ENCODE data around the gene RASL10B. TPM values are rescaled to one million over a fixed set of nuclear protein-coding genes. Genes with fewer than 3 reads are reported as not detected.
"Not testable (repeated sequence)": the region's sequence is repeated elsewhere in the genome, so short reads cannot be mapped to it uniquely, and the experiment has no call there.

The RASL10B gene
- total RNA-seq, 2 experiments from 2014 or later, result 0.22 to 0.47 TPM

- Histone ChIP-seq H3K4me1 (ENCODE audit: insufficient read depth, low read length) (no peaks in the 10 kb centered on the region), H3K27ac (ENCODE audit: low read depth in 1 of 2, low read length in 2 of 2) (no peak overlapping the region), H3K27me3 (ENCODE audit: control insufficient read depth in 1 of 2, insufficient read depth in 2 of 2, low read length in 2 of 2) (no peaks in the 10 kb centered on the region), H3K9me3 (ENCODE audit: control insufficient read depth in 1 of 2, insufficient read depth in 1 of 2, low read length in 2 of 2) (no peaks in the 10 kb centered on the region), H3K36me3 (ENCODE audit: insufficient read depth, low read length) (peaks cover 23% of the 10 kb centered on the region), H3K4me3 (ENCODE audit: low read length) (no peak overlapping the region)
- Mint-ChIP-seq H3K4me3 (no peak overlapping the region), H3K27me3 (no peaks in the 10 kb centered on the region), H3K27ac (no peak overlapping the region), H3K9me3 (no peaks in the 10 kb centered on the region), H3K36me3 (ENCODE audit: low read depth) (peaks cover 53% of the 10 kb centered on the region), H3K4me1 (ENCODE audit: low read depth) (peaks cover 35% of the 10 kb centered on the region)
- TF ChIP-seq CTCF (IDR thresholded peaks at IDR 0.05), result no peak
- ATAC-seq (ENCODE audit: poor library complexity) (no peak), DNase-seq (no peak)
- POLR2A ChIA-PET, result no interaction called here
- CTCF ChIA-PET, result no interaction called here
- intact Hi-C loops (cut with DNase I, micrococcal nuclease), result no loop called here
Observed at GRCh38 chr17:35701491-35701890, 29.9 kb upstream of the RASL10B start.

GRCh38 chr17:35703308-35703707 lies 28.1 kb upstream of the RASL10B start:
- POLR2A ChIA-PET; H3K9me3 ChIP-seq (ENCODE audit: control insufficient read depth in 1 of 2, insufficient read depth in 1 of 2, low read length in 2 of 2); ATAC-seq (ENCODE audit: poor library complexity); H3K27me3 Mint-ChIP-seq; H3K9me3 Mint-ChIP-seq; H3K4me1 ChIP-seq (ENCODE audit: insufficient read depth, low read length); H3K27me3 ChIP-seq (ENCODE audit: control insufficient read depth in 1 of 2, insufficient read depth in 2 of 2, low read length in 2 of 2); CTCF ChIA-PET; H3K4me3 ChIP-seq (ENCODE audit: low read length); H3K4me3 Mint-ChIP-seq; DNase-seq; intact Hi-C loops (cut with DNase I, micrococcal nuclease); H3K27ac ChIP-seq (ENCODE audit: low read depth in 1 of 2, low read length in 2 of 2); H3K27ac Mint-ChIP-seq: not testable (repeated sequence)
- peaks cover 13% of the 10 kb centered on the region for H3K36me3 ChIP-seq (ENCODE audit: insufficient read depth, low read length)
- Mint-ChIP-seq H3K4me1 (ENCODE audit: low read depth) (peaks cover 50% of the 10 kb centered on the region), H3K36me3 (ENCODE audit: low read depth) (peaks cover 57% of the 10 kb centered on the region)

GRCh38 chr17:35705230-35705629 lies 26.2 kb upstream of the RASL10B start:
- Histone ChIP-seq H3K4me3 (ENCODE audit: low read length) (no peak overlapping the region), H3K9me3 (ENCODE audit: control insufficient read depth in 1 of 2, insufficient read depth in 1 of 2, low read length in 2 of 2) (no peaks in the 10 kb centered on the region), H3K27me3 (ENCODE audit: control insufficient read depth in 1 of 2, insufficient read depth in 2 of 2, low read length in 2 of 2) (no peaks in the 10 kb centered on the region), H3K4me1 (ENCODE audit: insufficient read depth, low read length) (peaks cover 8% of the 10 kb centered on the region), H3K36me3 (ENCODE audit: insufficient read depth, low read length) (peaks cover 21% of the 10 kb centered on the region), H3K27ac (ENCODE audit: low read depth in 1 of 2, low read length in 2 of 2) (no peak overlapping the region)
- Mint-ChIP-seq H3K27ac (no peak overlapping the region), H3K27me3 (no peaks in the 10 kb centered on the region), H3K4me3 (no peak overlapping the region), H3K36me3 (ENCODE audit: low read depth) (peaks cover 59% of the 10 kb centered on the region), H3K4me1 (ENCODE audit: low read depth) (peaks cover 67% of the 10 kb centered on the region), H3K9me3 (no peaks in the 10 kb centered on the region)
- intact Hi-C loops (cut with DNase I, micrococcal nuclease), result no loop called here
- ATAC-seq (ENCODE audit: poor library complexity) (no peak), DNase-seq (no peak)
- POLR2A ChIA-PET, result no interaction called here
- CTCF ChIA-PET, result no interaction called here
- no peak for TF ChIP-seq CTCF (IDR thresholded peaks at IDR 0.05)

GRCh38 chr17:35705705-35706104 lies 25.7 kb upstream of the RASL10B start:
- no peak for TF ChIP-seq CTCF (IDR thresholded peaks at IDR 0.05)
- H3K9me3 Mint-ChIP-seq, result no peaks in the 10 kb centered on the region
- peaks cover 60% of the 10 kb centered on the region for H3K36me3 Mint-ChIP-seq (ENCODE audit: low read depth)
- Histone ChIP-seq H3K27me3 (ENCODE audit: control insufficient read depth in 1 of 2, insufficient read depth in 2 of 2, low read length in 2 of 2) (no peaks in the 10 kb centered on the region), H3K27ac (ENCODE audit: low read depth in 1 of 2, low read length in 2 of 2) (no peak overlapping the region), H3K36me3 (ENCODE audit: insufficient read depth, low read length) (peaks cover 22% of the 10 kb centered on the region), H3K4me3 (ENCODE audit: low read length) (no peak overlapping the region), H3K9me3 (ENCODE audit: control insufficient read depth in 1 of 2, insufficient read depth in 1 of 2, low read length in 2 of 2) (no peaks in the 10 kb centered on the region), H3K4me1 (ENCODE audit: insufficient read depth, low read length) (peaks cover 8% of the 10 kb centered on the region)
- ChIA-PET CTCF (no interaction called here), POLR2A (no interaction called here)
- no peak overlapping the region for H3K4me3 Mint-ChIP-seq
- ATAC-seq (ENCODE audit: poor library complexity) (no peak), DNase-seq (no peak)
- intact Hi-C loops (cut with DNase I, micrococcal nuclease), result no loop called here
- peaks cover 71% of the 10 kb centered on the region for H3K4me1 Mint-ChIP-seq (ENCODE audit: low read depth)
- H3K27ac Mint-ChIP-seq, result no peak overlapping the region
- H3K27me3 Mint-ChIP-seq, result no peaks in the 10 kb centered on the region

Measured in CD4-positive, alpha-beta T cell (primary cell).